DOHH2 (cell line): Measurements from ENCODE around the gene BPTF.

Experiments
- EZH2phosphoT487 ChIP-seq: fragments of 200-600 bp; sonication (generic); IDR thresholded peaks from 2 replicates; pipeline ENCODE4 v1.6.1; 2017; ENCODE audit warnings: borderline replicate concordance, mild to moderate bottlenecking, antibody characterized with exemption, low read length, moderate library complexity, mixed read lengths
- TF ChIP-seq, protein P1 (sequence below): fragments of 200-600 bp; sonication (generic); IDR thresholded peaks from one replicate; pipeline ENCODE4 v1.5.1; 2014; ENCODE audit warnings: antibody characterized with exemption, mild to moderate bottlenecking, low read depth, low read length; ENCODE audit not compliant: poor library complexity, severe bottlenecking

DNA sequence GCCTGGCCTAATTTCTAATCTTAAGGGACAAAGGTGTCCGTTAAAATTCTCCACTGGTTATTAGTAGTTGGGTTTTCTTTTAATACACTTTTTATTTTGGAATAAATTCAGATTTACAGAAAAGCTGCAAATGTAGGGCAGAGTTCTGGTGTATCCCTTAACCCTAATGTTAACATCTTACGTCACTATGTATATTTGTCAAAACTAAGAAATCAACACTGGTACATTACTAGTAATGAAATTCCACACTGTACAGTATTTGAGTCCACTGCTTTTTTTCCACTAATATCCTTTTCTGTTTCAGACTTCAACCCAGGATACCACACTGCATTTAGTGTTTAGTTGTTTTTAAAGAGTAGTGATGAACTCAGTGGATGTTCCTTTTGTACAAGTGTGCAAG lies 191.5 kb downstream of the BPTF start:
- TF ChIP-seq, protein P1, sequence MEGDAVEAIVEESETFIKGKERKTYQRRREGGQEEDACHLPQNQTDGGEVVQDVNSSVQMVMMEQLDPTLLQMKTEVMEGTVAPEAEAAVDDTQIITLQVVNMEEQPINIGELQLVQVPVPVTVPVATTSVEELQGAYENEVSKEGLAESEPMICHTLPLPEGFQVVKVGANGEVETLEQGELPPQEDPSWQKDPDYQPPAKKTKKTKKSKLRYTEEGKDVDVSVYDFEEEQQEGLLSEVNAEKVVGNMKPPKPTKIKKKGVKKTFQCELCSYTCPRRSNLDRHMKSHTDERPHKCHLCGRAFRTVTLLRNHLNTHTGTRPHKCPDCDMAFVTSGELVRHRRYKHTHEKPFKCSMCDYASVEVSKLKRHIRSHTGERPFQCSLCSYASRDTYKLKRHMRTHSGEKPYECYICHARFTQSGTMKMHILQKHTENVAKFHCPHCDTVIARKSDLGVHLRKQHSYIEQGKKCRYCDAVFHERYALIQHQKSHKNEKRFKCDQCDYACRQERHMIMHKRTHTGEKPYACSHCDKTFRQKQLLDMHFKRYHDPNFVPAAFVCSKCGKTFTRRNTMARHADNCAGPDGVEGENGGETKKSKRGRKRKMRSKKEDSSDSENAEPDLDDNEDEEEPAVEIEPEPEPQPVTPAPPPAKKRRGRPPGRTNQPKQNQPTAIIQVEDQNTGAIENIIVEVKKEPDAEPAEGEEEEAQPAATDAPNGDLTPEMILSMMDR = no peak
- TF ChIP-seq EZH2phosphoT487 = no peak
